ENCODE results near the gene SLC2A4. TPM values are rescaled to one million over a fixed set of nuclear protein-coding genes. Genes with fewer than 3 reads are reported as not detected.

SLC2A4 gene
- total RNA-seq, 5 donors from 2014 or later (not counting 1 experiment from before 2014, with no cell fraction given), result 0.06 TPM; not detected in 4

DNA sequence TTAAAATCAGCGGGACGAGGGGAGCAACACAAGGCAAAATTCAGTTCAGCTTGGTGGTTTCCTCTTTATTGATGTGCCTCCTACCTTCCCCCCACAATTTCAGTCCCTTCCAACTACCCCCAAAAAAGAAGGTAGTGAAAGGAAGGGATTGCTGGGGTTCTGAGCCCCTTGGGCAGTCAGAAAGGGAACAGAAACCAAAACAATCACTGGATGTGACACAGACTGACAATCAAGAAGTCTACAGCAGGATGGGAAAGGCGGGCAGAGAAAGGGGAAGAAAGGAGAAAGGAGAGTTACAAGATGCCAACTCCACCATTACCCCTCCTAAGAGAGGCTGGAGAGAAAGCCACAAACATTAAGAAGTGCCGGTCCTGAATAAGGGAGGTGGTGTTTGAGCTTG, 41.1 kb upstream of the SLC2A4 start:
- WGBS (ENCODE audit: insufficient coverage), result no CpG with 5 or more reads among the region's 4 CpGs
- H3K4me1 ChIP-seq (ENCODE audit: control insufficient read depth in 1 of 2, extremely low read depth in 1 of 2, insufficient read depth in 2 of 2, low read length in 2 of 2), result peaks cover 15 to 53% of the 10 kb centered on the region in 2 experiments
- no peak for ATAC-seq (replicated peaks in 1 of 4)

DNA sequence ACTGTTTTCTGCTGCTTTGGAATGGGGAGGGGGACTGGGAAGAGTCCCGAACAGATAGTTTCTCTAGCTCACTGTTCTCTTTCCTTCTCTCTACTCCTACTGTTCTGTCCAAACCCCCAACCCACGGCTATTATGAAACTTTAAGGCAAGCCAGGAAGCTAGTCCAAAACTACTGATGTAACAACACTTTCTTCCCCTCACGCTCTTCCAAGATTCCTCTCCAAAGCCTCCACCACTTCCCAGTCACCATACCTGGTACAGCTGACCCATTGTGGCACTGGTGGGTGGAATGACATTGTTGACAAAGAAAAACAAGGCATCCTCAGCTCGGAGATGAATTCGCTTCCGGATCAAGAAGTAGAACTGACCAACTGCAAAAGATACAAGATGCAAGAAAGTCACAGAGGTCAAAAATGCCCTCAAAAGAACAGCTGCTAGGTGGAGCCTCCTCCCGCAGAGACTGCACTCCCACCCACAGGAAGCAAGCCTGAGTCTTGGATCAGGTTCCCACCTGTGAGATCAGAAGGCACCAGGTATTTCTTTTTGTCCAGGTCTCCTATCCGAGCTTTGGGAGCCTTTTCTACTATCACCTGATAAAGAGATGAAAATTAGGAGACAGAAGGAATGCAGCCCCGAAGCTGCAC, 40.3 kb upstream of the SLC2A4 start:
- ChIA-PET CTCF (interaction anchor here in 1 of 2 donors (1.8 to 2.3 kb wide), 4 partner anchors 10 to 27 kb away, joined by 5 to 12 read pairs (median 10); partner anchors contain the start of genes ACADVL, CTDNEP1, DLG4 and ELP5), POLR2A (interaction anchor here in 1 of 2 donors (0.5 kb wide), 1 partner anchor 27 kb away, joined by 4 read pairs; no protein-coding TSS in a partner anchor)
- Histone ChIP-seq H3K9me3 (no peaks in the 10 kb centered on the region), H3K27me3 (replicated peaks in 1 of 2; ENCODE audit: control insufficient read depth in 2 of 2, extremely low read depth in 1 of 2, insufficient read depth in 2 of 2, low read length in 1 of 2) (no peaks in the 10 kb centered on the region), H3K27ac (ENCODE audit: low read length) (peak overlapping the region; percentile 87), H3K4me3 (ENCODE audit: control insufficient read depth in 1 of 2, extremely low read depth in 1 of 2, low read length in 1 of 2) (peak overlapping the region; percentile 89 to 96), H3K4me1 (ENCODE audit: control insufficient read depth in 1 of 2, extremely low read depth in 1 of 2, insufficient read depth in 2 of 2, low read length in 2 of 2) (peaks cover 13 to 46% of the 10 kb centered on the region in 2 experiments), H3K36me3 (ENCODE audit: control insufficient read depth in 2 of 2, extremely low read depth in 1 of 2, insufficient read depth in 1 of 2, low read length in 1 of 2) (peaks cover 0 to 39% of the 10 kb centered on the region in 2 donors)
- WGBS (ENCODE audit: insufficient coverage), result 72% methylated on average over 5 of the region's 9 CpGs
- Mint-ChIP-seq H3K36me3 (peaks cover 30% of the 10 kb centered on the region), H3K4me1 (peaks cover 44 to 54% (median 45%) of the 10 kb centered on the region in 3 donors), H3K4me3 (peak overlapping the region; percentile 97 to 99 (median 98)), H3K9me3 (no peaks in the 10 kb centered on the region), H3K27me3 (peaks cover 0 to 2% of the 10 kb centered on the region in 2 donors), H3K27ac (peak overlapping the region; percentile 99 to 100)
- no peak for ATAC-seq (replicated peaks in 1 of 4)
- no peak for DNase-seq

More for the DNA sequence above, 41.1 kb upstream of the SLC2A4 start:
- Histone ChIP-seq H3K36me3 (ENCODE audit: control insufficient read depth in 2 of 2, extremely low read depth in 1 of 2, insufficient read depth in 1 of 2, low read length in 1 of 2) (peaks cover 0 to 39% of the 10 kb centered on the region in 2 donors), H3K9me3 (no peaks in the 10 kb centered on the region), H3K27ac (ENCODE audit: low read length) (no peak overlapping the region), H3K4me3 (ENCODE audit: control insufficient read depth in 1 of 2, extremely low read depth in 1 of 2, low read length in 1 of 2) (no peak overlapping the region), H3K27me3 (replicated peaks in 1 of 2; ENCODE audit: control insufficient read depth in 2 of 2, extremely low read depth in 1 of 2, insufficient read depth in 2 of 2, low read length in 1 of 2) (no peaks in the 10 kb centered on the region)
- ChIA-PET CTCF (interaction anchor here in 1 of 2 donors (1.8 kb wide), 1 partner anchor 26 kb away, joined by 5 read pairs; no protein-coding TSS in a partner anchor), POLR2A (no interaction called here)
- H3K27ac Mint-ChIP-seq, result peak overlapping the region; percentile 77 to 80
- H3K4me1 Mint-ChIP-seq, result peaks cover 51 to 59% (median 53%) of the 10 kb centered on the region in 3 donors
- peak overlapping the region; percentile 97 to 99 (median 98) for H3K4me3 Mint-ChIP-seq
- peaks cover 32% of the 10 kb centered on the region for H3K36me3 Mint-ChIP-seq
- no peak for DNase-seq
- no peaks in the 10 kb centered on the region for H3K9me3 Mint-ChIP-seq
- peaks cover 0 to 2% of the 10 kb centered on the region in 2 donors for H3K27me3 Mint-ChIP-seq

DNA sequence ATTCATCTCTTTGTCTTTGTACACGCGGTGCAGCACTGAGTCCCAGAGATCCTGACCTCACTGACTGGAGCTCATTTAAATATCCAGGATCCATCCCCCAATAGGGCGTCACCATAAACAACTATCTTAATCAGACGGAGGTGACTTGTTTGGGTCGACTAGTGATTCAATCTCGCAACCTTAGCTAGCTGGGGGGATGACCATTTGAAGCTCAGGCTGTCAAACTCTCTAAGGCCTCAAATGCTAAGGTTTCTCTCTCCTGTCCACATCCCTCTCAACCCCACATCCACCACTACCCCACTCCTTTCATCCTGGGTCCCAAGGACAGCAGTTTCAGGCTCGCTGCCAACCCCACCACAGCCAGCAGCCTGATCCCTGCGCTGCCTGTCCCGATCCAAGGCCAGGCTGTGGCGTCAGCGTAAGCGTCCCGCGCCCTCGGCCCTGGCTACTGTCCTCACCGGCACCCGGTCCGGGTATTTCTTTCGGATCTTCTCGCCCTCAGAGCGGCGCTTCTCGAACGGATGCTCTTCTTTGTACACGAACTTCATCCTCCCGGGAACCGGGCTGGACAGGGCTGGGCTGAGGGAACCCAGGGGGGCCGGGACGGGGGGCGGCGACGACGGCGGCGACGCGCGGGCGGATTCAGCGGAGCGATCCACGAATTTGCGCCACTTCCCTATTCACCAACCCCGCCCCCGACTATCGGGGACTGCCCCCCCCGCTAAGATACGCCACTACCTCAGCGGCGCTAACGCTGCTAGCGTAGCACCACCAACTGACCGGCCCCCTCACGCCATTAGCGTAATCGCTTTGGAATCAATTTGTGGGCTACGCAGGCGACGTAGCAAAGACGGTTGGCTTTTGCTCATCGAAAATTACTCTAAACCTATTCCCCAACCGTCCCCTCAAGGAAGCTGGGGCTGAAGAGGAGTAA, 39.5 kb upstream of the SLC2A4 start, which contains the start of gene GABARAP:
GABARAP (minus strand) TSS at position 667 of the 934 bp plus-strand sequence; CDS start at position 548, 119 bp downstream.
- H3K27ac Mint-ChIP-seq, result peak within 1 kb of the TSS; percentile 99 to 100
- peak within 1 kb of the TSS; percentile 97 to 99 (median 98) for H3K4me3 Mint-ChIP-seq
- H3K27me3 Mint-ChIP-seq, result peaks cover 0 to 2% of the 10 kb centered on the region in 2 donors
- peak; percentile 73 to 97 (median 87) for DNase-seq
- under 1% methylated on average over 50 of the region's 62 CpGs for WGBS (ENCODE audit: insufficient coverage)
- ChIA-PET CTCF (interaction anchor here in 1 of 2 donors (0.6 to 2.3 kb wide), 12 partner anchors 9 to 957 kb away, joined by 3 to 12 read pairs (median 4); partner anchors contain the start of genes ACADVL, CTDNEP1, DLG4 and ELP5), POLR2A (interaction anchor here (0.6 to 0.9 kb wide), 3 partner anchors 8 to 27 kb away, joined by 3 to 4 read pairs (median 3); partner anchors contain the start of gene DVL2 (in 1 of the 2))
- no peaks in the 10 kb centered on the region for H3K9me3 ChIP-seq
- peak; percentile 27 to 48 (median 36) for ATAC-seq (replicated peaks in 1 of 4)
- H3K27me3 ChIP-seq (replicated peaks in 1 of 2; ENCODE audit: control insufficient read depth in 2 of 2, extremely low read depth in 1 of 2, insufficient read depth in 2 of 2, low read length in 1 of 2), result no peaks in the 10 kb centered on the region
- peaks cover 0 to 39% of the 10 kb centered on the region in 2 donors for H3K36me3 ChIP-seq (ENCODE audit: control insufficient read depth in 2 of 2, extremely low read depth in 1 of 2, insufficient read depth in 1 of 2, low read length in 1 of 2)
- peak within 1 kb of the TSS; percentile 89 to 96 for H3K4me3 ChIP-seq (ENCODE audit: control insufficient read depth in 1 of 2, extremely low read depth in 1 of 2, low read length in 1 of 2)
- H3K9me3 Mint-ChIP-seq, result no peaks in the 10 kb centered on the region
- H3K4me1 Mint-ChIP-seq, result peaks cover 45 to 51% (median 46%) of the 10 kb centered on the region in 3 donors
- peaks cover 13 to 40% of the 10 kb centered on the region in 2 experiments for H3K4me1 ChIP-seq (ENCODE audit: control insufficient read depth in 1 of 2, extremely low read depth in 1 of 2, insufficient read depth in 2 of 2, low read length in 2 of 2)
- peak within 1 kb of the TSS; percentile 87 for H3K27ac ChIP-seq (ENCODE audit: low read length)
- H3K36me3 Mint-ChIP-seq, result peaks cover 31% of the 10 kb centered on the region

DNA sequence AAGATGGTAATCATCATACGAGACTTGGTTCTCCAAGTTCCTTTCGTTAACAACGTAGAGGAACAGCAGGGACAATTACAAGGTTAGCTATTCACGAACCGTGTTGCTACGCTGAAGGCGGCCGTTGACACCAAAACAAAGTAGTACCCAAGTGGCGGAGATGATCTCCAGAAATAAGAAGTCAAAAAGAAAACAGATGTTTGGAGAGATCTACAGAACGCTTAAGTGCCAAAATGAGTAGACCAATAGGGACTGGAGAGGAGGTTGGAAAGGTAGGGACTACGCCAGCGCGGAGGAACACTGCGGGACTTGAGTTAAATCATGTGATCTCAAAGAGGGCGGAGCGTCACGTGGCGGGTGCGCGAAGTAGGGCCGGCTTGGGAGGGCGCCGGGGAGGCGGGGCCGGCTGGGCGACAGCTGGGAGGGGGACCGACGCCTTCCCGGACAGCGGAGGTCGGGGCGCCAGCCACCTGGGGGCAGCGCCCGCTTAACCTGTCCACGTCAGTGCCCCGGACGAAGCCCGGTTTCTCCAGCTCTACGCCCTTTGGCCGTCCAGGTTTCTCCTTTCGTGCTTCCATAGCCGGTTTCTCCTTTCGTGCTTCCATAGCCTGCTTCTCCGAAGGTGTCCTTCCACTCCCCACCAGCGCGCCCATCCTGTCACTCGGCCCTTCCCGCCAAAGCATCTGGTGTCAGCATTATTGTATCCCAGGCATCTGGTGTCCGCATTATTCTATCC, 38.6 kb upstream of the SLC2A4 start:
- peaks cover 41 to 46% (median 42%) of the 10 kb centered on the region in 3 donors for H3K4me1 Mint-ChIP-seq
- peak; percentile 83 to 97 (median 91) for DNase-seq
- H3K9me3 Mint-ChIP-seq, result no peaks in the 10 kb centered on the region
- Histone ChIP-seq H3K4me3 (ENCODE audit: control insufficient read depth in 1 of 2, extremely low read depth in 1 of 2, low read length in 1 of 2) (peak overlapping the region; percentile 89 to 96), H3K27ac (ENCODE audit: low read length) (peak overlapping the region; percentile 87), H3K27me3 (replicated peaks in 1 of 2; ENCODE audit: control insufficient read depth in 2 of 2, extremely low read depth in 1 of 2, insufficient read depth in 2 of 2, low read length in 1 of 2) (no peaks in the 10 kb centered on the region), H3K9me3 (no peaks in the 10 kb centered on the region), H3K4me1 (ENCODE audit: control insufficient read depth in 1 of 2, extremely low read depth in 1 of 2, insufficient read depth in 2 of 2, low read length in 2 of 2) (peaks cover 13 to 37% of the 10 kb centered on the region in 2 experiments), H3K36me3 (ENCODE audit: control insufficient read depth in 2 of 2, extremely low read depth in 1 of 2, insufficient read depth in 1 of 2, low read length in 1 of 2) (peaks cover 0 to 39% of the 10 kb centered on the region in 2 donors)
- ATAC-seq (replicated peaks in 1 of 4), result peak; percentile 45 to 51 (median 49)
- H3K27me3 Mint-ChIP-seq, result peaks cover 0 to 2% of the 10 kb centered on the region in 2 donors
- peaks cover 29% of the 10 kb centered on the region for H3K36me3 Mint-ChIP-seq
- H3K27ac Mint-ChIP-seq, result peak overlapping the region; percentile 99 to 100
- peak overlapping the region; percentile 97 to 99 (median 98) for H3K4me3 Mint-ChIP-seq
- WGBS (ENCODE audit: insufficient coverage), result 3% methylated on average over 49 of the region's 49 CpGs
- ChIA-PET POLR2A (interaction anchor here (0.6 to 0.9 kb wide), 3 partner anchors 8 to 27 kb away, joined by 3 to 4 read pairs (median 3); partner anchors contain the start of gene DVL2 (in 1 of the 2)), CTCF (interaction anchor here in 1 of 2 donors (0.6 to 2.3 kb wide), 13 partner anchors 8 to 956 kb away, joined by 3 to 12 read pairs (median 4); partner anchors contain the start of genes ACADVL, CTDNEP1, DLG4 and ELP5)

DNA sequence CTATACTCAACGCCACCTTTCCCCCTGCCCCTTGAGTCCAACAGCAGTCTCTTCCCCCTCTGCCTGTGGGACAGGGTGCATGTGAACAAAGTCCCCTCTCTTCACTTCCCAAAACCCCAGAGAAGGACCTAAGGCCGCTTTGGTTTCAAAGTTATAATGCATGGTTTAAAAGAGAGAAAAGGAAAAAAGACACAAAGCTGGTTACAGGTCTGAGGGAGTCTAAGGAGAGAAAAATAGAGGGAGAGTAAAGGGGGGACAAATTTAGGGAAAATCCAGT, 38.1 kb upstream of the SLC2A4 start:
- H3K9me3 ChIP-seq, result no peaks in the 10 kb centered on the region
- Mint-ChIP-seq H3K4me1 (peaks cover 42 to 46% (median 42%) of the 10 kb centered on the region in 3 donors), H3K9me3 (no peaks in the 10 kb centered on the region), H3K36me3 (peaks cover 29% of the 10 kb centered on the region), H3K4me3 (peak overlapping the region; percentile 97 to 99 (median 98)), H3K27me3 (peaks cover 0 to 2% of the 10 kb centered on the region in 2 donors), H3K27ac (peak overlapping the region; percentile 99 to 100)
- peaks cover 13 to 39% of the 10 kb centered on the region in 2 experiments for H3K4me1 ChIP-seq (ENCODE audit: control insufficient read depth in 1 of 2, extremely low read depth in 1 of 2, insufficient read depth in 2 of 2, low read length in 2 of 2)
- ChIA-PET POLR2A (no interaction called here), CTCF (interaction anchor here in 1 of 2 donors (0.6 to 2.3 kb wide), 5 partner anchors 11 to 670 kb away, joined by 3 to 12 read pairs (median 4); partner anchors contain the start of gene TMEM102)
- peak overlapping the region; percentile 89 to 96 for H3K4me3 ChIP-seq (ENCODE audit: control insufficient read depth in 1 of 2, extremely low read depth in 1 of 2, low read length in 1 of 2)
- peak overlapping the region; percentile 87 for H3K27ac ChIP-seq (ENCODE audit: low read length)
- ATAC-seq (replicated peaks in 1 of 4) (no peak), DNase-seq (no peak)
- H3K27me3 ChIP-seq (replicated peaks in 1 of 2; ENCODE audit: control insufficient read depth in 2 of 2, extremely low read depth in 1 of 2, insufficient read depth in 2 of 2, low read length in 1 of 2), result no peaks in the 10 kb centered on the region
- WGBS (ENCODE audit: insufficient coverage), result 100% methylated on average over 1 of the region's 2 CpGs
- peaks cover 0 to 39% of the 10 kb centered on the region in 2 donors for H3K36me3 ChIP-seq (ENCODE audit: control insufficient read depth in 2 of 2, extremely low read depth in 1 of 2, insufficient read depth in 1 of 2, low read length in 1 of 2)

Measured in T-cell (primary cell).